ENCODE data around the gene TMEM232.
"Not testable (repeated sequence)": the region's sequence is repeated elsewhere in the genome, so short reads cannot be mapped to it uniquely, and the experiment has no call there.

The TMEM232 gene

DNA sequence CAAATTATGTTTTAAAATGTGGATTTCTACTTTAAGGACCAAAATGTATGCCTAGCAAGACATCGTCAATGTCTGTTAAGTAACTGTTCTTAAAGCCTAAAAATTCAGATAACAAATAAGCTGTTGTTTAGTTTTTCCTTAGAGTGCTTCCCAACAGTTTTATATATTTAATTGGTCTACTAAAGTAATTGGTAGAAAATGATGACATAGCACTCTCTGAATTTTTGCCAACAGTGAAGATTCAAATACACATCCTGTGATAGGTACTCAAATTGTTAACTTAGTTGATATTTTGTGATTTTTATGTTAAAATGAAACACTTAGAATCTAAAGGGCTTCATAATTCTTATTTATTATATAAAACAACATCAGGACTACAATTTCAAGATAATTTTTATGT lies 107.5 kb downstream of the TMEM232 start:
- DNase-seq = no peak

DNA sequence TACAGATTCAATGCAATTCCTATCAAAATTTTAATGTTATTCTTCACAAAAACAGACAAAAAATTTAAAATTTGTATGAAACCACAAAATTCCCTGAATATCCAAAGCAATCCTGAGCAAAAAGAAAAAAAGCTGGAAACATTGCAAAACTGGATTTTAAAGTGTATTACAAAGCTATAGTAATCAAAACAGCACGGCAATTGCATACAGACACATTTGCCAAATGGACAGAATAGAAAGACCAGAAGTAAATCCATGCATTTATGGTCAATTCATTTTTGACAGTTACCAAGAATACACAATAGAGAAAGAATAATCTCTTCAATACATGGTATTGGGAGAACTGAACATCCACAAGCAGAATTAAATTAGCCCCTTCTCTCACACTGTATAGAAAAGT lies 110.5 kb downstream of the TMEM232 start:
- DNase-seq = no peak

- no peak for DNase-seq
Measured at GRCh38 chr5:110612794-110613247, 113.7 kb downstream of the TMEM232 start.

DNA sequence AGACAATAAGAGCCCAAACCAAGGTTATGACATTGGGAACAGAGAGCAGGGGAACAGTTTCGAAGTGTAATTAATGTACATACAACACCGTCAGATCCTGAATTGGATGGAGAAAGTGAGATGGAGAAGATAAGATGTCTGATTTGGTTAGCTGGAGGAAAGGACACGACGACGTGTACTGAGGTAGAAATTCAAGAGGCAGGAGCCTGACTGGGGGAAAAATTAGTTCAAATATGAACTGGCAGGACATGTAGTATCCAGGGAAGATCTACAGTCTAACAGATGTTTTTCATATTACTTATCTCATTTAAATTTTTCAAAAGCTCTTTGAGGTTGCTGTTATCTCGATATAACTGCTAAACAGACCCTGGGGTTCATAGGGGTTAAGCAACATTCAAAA lies 114.7 kb downstream of the TMEM232 start:
- DNase-seq = no peak

DNA sequence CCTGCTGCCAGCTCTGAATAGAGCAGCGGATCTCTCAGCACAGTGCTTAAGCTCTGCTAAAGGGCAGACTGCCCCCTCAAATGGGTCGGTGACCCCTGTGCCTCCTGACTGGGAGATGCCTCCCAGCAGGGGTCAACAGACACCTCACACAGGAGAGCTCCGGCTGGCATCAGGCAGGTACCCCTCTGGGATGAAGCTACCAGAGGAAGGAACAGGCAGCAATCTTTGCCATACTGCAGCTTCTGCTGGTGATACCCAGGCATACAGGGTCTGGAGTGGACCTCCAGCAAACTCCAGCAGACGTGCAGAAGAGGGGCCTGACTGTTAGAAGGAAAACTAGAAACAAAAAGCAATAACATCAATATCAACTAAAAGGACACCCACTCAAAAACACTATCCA lies 131.6 kb downstream of the TMEM232 start:
- DNase-seq = no peak

DNA sequence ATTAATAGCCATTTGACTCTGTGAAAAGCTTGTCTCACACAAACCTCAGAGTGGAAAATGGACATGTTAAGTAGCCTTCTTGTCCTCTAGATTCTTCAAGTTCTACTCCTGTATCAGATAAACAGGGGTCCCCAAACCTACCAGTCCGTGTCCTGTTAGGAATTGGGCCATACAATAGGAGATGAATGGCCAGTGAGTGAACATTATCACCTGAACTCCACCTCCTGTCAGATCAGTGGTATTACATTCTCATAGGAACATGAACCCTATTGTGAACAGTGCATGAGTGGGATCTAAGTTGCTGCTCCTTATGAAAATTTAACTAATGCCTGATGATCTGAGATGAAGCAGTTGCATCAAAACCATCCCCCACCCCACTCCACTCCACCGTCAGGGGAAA lies 136.3 kb downstream of the TMEM232 start:
- no peak for DNase-seq

- no peak for DNase-seq
Measured at GRCh38 chr5:110588286-110588980, 138.0 kb downstream of the TMEM232 start.

DNA sequence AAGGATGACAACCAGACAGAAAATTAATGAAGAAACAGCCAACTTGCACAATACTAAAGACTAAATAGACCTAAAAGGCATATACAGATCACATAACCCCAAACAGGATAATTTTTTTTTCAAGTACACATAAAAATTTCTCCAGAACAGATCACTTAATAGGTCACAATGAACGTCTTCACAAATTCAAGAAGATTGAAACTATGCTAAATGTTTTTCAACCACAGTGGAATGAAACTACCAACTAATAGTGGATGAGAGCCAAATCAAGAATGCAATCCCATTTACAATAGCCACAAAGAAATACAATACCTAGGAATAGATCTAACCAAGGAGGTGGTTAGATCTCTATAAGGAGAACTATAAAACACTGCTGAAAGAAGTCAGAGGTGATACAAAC lies 145.8 kb downstream of the TMEM232 start:
- no peak for DNase-seq

GRCh38 chr5:110572729-110573128 lies 153.7 kb downstream of the TMEM232 start:
- DNase-seq = no peak

- no peak for DNase-seq
Measured at GRCh38 chr5:110562191-110562590, 164.3 kb downstream of the TMEM232 start.

DNA sequence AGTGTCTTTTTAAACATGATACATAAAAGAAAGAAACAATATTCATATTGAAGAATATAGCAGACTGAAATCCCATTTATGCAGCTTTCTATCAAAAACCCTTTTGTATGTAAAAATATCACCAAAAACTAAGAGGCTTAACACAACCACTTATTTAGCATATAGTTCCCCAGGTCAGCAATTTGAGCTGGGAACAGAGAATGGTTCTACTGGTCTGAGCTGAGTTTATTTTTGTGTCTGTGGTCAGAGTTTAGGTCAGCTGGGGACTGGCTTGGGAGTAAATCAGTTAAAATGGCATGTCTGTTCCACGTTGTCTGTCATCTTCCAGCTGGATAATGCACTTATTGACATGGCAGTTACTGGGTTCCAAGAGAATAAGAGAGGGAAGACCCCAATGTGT lies 165.0 kb downstream of the TMEM232 start:
- no peak for DNase-seq

DNA sequence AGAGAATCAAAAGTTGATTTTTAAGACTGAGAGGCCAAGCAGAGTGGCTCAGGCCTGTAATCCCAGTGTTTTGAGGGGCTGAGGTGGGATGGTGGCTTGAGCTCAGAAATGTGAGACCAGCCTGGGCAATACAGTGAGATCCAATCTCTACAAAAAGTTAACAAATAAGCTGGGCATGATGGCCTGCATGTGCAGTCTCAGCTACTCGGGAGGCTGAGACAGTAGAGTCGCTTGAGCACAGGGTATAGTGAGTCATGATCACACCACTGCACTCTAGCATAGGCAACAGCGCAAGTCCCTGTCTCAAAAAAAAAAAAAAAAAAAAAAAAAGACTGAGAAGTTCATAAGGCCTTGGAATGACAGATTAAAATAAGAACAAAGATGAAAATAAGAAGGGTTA lies 177.2 kb downstream of the TMEM232 start:
- no peak for DNase-seq

DNA sequence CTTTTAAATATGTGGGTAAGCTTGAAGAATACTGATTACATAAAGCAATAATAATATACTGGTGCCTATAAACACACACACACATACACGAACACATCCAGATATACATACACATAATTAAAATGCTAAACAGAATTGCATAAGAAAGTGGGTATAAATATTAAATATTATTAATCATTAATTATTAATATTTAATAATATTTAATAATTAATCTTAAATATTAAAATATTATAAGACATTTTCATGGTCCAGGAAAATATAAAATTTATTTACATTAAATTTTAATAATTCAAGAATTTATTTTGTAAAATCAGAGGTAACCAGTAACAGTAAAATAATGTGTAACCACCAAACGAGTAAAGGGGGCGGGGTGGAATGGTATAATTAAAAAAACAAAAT lies 178.3 kb downstream of the TMEM232 start:
- DNase-seq = no peak

DNA sequence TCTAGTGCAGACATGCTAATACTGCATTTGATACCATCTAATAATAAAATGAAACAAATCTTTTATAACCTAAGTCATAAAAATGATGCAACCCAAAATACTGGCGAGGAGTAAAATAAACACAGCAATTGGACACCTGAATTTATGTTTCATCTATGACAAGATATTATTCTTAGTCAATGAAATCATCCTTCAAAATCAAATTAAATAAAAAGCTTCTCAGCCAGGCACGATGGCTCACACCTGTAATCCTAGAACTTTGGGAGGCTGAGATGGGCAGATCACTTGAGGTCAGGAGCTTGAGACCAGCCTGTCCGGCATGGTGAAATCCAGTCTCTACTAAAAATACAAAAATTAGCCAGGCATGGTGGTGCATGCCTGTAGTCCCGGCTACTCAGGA lies 179.0 kb downstream of the TMEM232 start:
- no peak for DNase-seq

- no peak for DNase-seq
Measured at GRCh38 chr5:110545716-110546115, 180.8 kb downstream of the TMEM232 start.

- no peak for DNase-seq
Measured at GRCh38 chr5:110544603-110545002, 181.9 kb downstream of the TMEM232 start.

GRCh38 chr5:110542949-110543348 lies 183.5 kb downstream of the TMEM232 start:
- no peak for DNase-seq

- DNase-seq = no peak
Measured at GRCh38 chr5:110536120-110537115, 190.1 kb downstream of the TMEM232 start.

DNA sequence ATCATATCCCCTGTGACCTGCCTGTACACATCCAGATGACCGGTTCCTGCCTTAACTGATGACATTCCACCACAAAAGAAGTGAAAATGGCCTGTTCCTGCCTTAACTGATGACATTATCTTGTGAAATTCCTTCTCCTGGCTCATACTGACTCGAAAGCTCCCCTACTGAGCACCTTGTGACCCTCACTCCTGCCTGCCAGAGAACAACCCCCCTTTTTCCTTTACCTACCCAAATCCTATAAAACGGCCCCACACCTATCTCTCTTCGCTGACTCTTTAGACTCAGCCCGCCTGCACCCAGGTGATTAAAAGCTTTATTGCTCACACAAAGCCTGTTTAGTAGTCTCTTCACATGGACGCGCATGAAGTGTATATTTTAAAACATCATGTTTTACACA lies 191.3 kb downstream of the TMEM232 start:
- DNase-seq = not testable (repeated sequence)

GRCh38 chr5:110525762-110526161 lies 200.7 kb downstream of the TMEM232 start:
- DNase-seq = no peak

DNA sequence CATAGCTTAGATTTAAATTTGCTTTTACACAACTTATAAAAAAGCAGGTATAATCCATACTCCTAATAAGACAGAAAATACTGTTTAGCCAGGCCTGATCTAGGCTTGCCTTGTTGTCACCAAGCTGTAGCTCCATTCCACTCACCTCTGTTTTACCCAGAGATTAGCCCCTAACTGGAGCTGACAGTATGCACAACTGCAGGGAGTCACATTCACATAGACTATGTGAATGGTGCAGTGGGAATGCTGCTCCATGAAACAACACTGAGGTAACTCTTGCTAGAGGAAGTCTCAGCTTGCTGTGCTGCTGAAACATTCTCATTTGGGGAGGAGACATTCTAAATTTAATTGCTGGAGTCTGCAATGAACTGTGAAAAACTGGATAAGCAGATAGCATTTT lies 209.1 kb downstream of the TMEM232 start:
- DNase-seq = no peak

DNA sequence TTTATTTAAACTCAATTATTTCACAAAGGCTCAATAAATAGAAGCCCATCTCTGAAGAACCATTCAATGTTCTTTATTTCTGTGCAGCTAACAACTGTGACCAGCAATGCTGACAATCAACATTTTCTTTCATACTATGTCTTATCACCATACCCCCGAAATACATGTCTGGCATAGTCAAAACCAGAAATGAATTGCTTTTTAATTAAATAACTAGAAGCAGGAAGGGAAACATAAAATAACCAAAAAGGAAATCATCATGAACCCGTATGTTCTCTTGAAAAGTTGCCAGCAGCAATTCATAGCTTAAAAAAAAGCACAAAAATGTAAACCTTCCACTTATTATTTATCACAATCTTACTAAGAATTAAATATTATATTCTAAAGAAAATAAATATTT lies 212.4 kb downstream of the TMEM232 start:
- no peak for DNase-seq

DNA sequence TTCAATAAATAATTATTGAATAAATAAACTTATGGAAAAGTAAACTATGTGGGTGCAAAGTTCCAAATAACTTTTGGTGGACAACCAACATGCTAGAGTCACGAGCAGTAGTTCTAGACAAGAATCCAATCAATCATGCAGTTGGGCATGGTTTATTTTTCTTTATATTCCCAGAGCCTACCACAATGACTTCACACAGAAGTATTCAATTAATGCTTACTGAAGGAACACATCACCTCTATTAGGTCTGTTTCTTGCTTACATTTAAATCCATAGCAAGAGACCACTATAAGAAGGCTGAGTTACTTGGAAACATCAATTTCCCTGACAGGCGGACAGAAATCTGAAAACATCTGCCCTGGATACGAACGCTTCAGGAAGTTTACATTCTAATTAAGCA lies 214.2 kb downstream of the TMEM232 start:
- no peak for DNase-seq

DNA sequence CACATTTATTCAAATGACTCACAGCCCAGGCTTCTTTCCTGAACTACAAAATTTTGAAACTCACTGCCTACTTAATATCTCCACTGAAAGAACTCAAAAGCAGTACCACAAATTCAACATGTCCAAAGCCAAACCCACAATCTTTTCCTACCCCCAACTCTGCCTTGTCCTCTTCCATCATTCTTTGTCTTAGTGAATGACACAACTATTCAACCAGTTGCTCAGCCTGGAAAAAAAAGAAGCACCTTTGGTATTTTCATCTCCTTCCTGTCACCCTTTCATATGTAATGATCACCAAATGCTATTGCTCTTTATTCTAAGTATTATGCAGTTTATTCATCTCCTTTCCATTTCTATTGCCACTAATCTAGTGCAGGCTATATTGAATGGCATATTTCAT lies 216.3 kb downstream of the TMEM232 start:
- DNase-seq = no peak

All from activated T-cell treated with anti-CD3 and anti-CD28 coated beads, Interleukin-2, amount 50 U/mL, for 1 hour (primary cell).